HCT116 (cell line): ENCODE results near the gene INPP5D. TPM values are rescaled to one million over a fixed set of nuclear protein-coding genes. Genes with fewer than 3 reads are reported as not detected.

Source experiments
- ATAC-seq: fragments of 200-7000 bp; cut with Tn5 transposase; 2 replicates; pipeline ENCODE4 v1.9.1; 2020; ENCODE audit warnings: mild to moderate bottlenecking, moderate library complexity
- BruUV-seq: library from RNA; stranded (reverse); fragments of 400-500 nt; replicated peaks from 2 replicates; lab custom pipeline; 2021; lab: Mats Ljungman, UMichigan
- CTCF ChIA-PET: fragments of 300-600 bp; sonication (Branson Sonifier 250); formaldehyde crosslinking; loops from one replicate; lab custom pipeline; 2021; ENCODE audit warnings: antibody characterized with exemption; lab: Charles Lee
- POLR2A ChIA-PET: fragments of 300-600, 350-600 bp; sonication (Branson Sonifier 250); formaldehyde crosslinking; loops from one replicate; lab custom pipeline; 2021; ENCODE audit warnings: antibody characterized with exemption; lab: Charles Lee
- RAD21 ChIA-PET, 2 experiments: fragments of 300-600 bp; sonication (Branson Sonifier 250); formaldehyde crosslinking; loops; one replicate each; lab custom pipeline; 2023; ENCODE audit warnings: low total read pairs in 2 of 2; ENCODE audit not compliant: uncharacterized antibody in 2 of 2, unreplicated experiment in 2 of 2, low non-redundant PET in 1 of 2; lab: Charles Lee
- DNase-seq: peaks from one replicate; pipeline ENCODE4 v3.0.0-alpha.2; 2010; ENCODE audit warnings: low read depth, low spot score
- H2AFZ ChIP-seq: fragments of 200-600 bp; shearing (Covaris generic), sonication (generic); 2 replicates; pipeline ENCODE4 v1.6.1; 2017; ENCODE audit warnings: low read depth, mixed run types, mixed read lengths, antibody characterized with exemption, low read length; ENCODE audit not compliant: poor library complexity, severe bottlenecking
- H3K27ac ChIP-seq: 2 replicates; pipeline ENCODE4 v1.5.1; 2012; ENCODE audit warnings: low read depth, low read length
- H3K27me3 ChIP-seq: fragments of 200-600 bp; sonication (generic); 2 replicates; pipeline ENCODE4 v1.6.1; 2016; ENCODE audit warnings: mixed run types, low read length, mixed read lengths; ENCODE audit not compliant: insufficient read depth
- H3K36me3 ChIP-seq, 2 experiments: fragments of 200-500 bp in 1 of 2; fragments of 200-600 bp in 1 of 2; sonication (Bioruptor generic) in 1 of 2; sonication (generic) in 1 of 2; 2 replicates each; pipeline versions ENCODE4 v1.5.1 to v1.6.1; 2014 to 2016; ENCODE audit warnings: low read length in 2 of 2, inconsistent platforms in 1 of 2, mixed read lengths in 1 of 2, mixed run types in 1 of 2; ENCODE audit not compliant: insufficient read depth in 2 of 2, control insufficient read depth in 1 of 2
- H3K4me1 ChIP-seq, 2 experiments: fragments of 200-600 bp in 1 of 2; sonication (generic) in 1 of 2; 2 replicates each; pipeline versions ENCODE4 v1.5.1 to v1.6.1; 2012 to 2017; ENCODE audit warnings: low read length in 2 of 2, inconsistent platforms in 1 of 2, mild to moderate bottlenecking in 1 of 2, mixed read lengths in 1 of 2, mixed run types in 1 of 2, moderate library complexity in 1 of 2; ENCODE audit not compliant: insufficient read depth in 2 of 2, control insufficient read depth in 1 of 2
- H3K4me2 ChIP-seq: fragments of 200-600 bp; sonication (generic); 2 replicates; pipeline ENCODE4 v1.6.1; 2017; ENCODE audit warnings: mixed run types, low read length, mixed read lengths
- H3K4me3 ChIP-seq, 2 experiments: fragments of 200-600 bp in 1 of 2; sonication (generic) in 1 of 2; replicated peaks in 1 of 2; 2 replicates each; pipeline ENCODE4 v1.5.1; 2011 to 2016; ENCODE audit warnings: low read length in 2 of 2, control low read depth in 1 of 2, low read depth in 1 of 2, mild to moderate bottlenecking in 1 of 2, mixed read lengths in 1 of 2, mixed run types in 1 of 2
- H3K79me2 ChIP-seq: fragments of 200-600 bp; sonication (generic); 2 replicates; pipeline ENCODE4 v1.6.1; 2017; ENCODE audit warnings: mild to moderate bottlenecking, mixed run types, low read length, moderate library complexity, mixed read lengths; ENCODE audit not compliant: insufficient read depth
- H3K9ac ChIP-seq: fragments of 200-600 bp; sonication (generic); 2 replicates; pipeline ENCODE4 v1.6.1; 2016; ENCODE audit warnings: low read length, mixed read lengths
- H3K9me2 ChIP-seq: fragments of 200-600 bp; sonication (generic), shearing (Covaris generic); 2 replicates; pipeline ENCODE4 v1.6.1; 2017; ENCODE audit warnings: mixed run types, mild to moderate bottlenecking, moderate library complexity; ENCODE audit not compliant: insufficient read depth
- H3K9me3 ChIP-seq, 2 experiments: fragments of 200-500 bp in 1 of 2; fragments of 200-600 bp in 1 of 2; sonication (Bioruptor generic) in 1 of 2; sonication (generic) in 1 of 2; 2 replicates each; pipeline ENCODE4 v1.6.1; 2014 to 2017; ENCODE audit warnings: low read length in 2 of 2, mixed read lengths in 2 of 2, inconsistent platforms in 1 of 2, low read depth in 1 of 2, mild to moderate bottlenecking in 1 of 2, mixed run types in 1 of 2, moderate library complexity in 1 of 2; ENCODE audit not compliant: control insufficient read depth in 1 of 2, insufficient read depth in 1 of 2
- H4K20me1 ChIP-seq: fragments of 200-600 bp; sonication (generic), shearing (Covaris generic); 2 replicates; pipeline ENCODE4 v1.6.1; 2017; ENCODE audit warnings: mixed run types, mild to moderate bottlenecking, moderate library complexity; ENCODE audit not compliant: insufficient read depth
- ATF3 ChIP-seq: IDR thresholded peaks from 2 replicates; pipeline ENCODE4 v1.6.1; 2012
- CEBPB ChIP-seq: IDR thresholded peaks from 2 replicates; pipeline ENCODE4 v1.6.1; 2012; ENCODE audit warnings: low read depth
- EGR1 ChIP-seq: IDR thresholded peaks from 2 replicates; pipeline ENCODE4 v1.6.1; 2012; ENCODE audit warnings: low read depth
- ELF1 ChIP-seq: IDR thresholded peaks from 2 replicates; pipeline ENCODE4 v1.6.1; 2012; ENCODE audit warnings: low read depth, borderline replicate concordance
- FOSL1 ChIP-seq: IDR thresholded peaks from 2 replicates; pipeline ENCODE4 v1.6.1; 2012; ENCODE audit warnings: low read depth
- JUND ChIP-seq: IDR thresholded peaks from 2 replicates; pipeline ENCODE4 v1.6.1; 2012
- RAD21 ChIP-seq: IDR thresholded peaks from 2 replicates; pipeline ENCODE4 v1.6.1; 2012; ENCODE audit warnings: low read depth, mild to moderate bottlenecking
- REST ChIP-seq: IDR thresholded peaks from 2 replicates; pipeline ENCODE4 v1.6.1; 2012; ENCODE audit warnings: low read depth
- SIN3A ChIP-seq: IDR thresholded peaks from 2 replicates; pipeline ENCODE4 v1.6.1; 2012; ENCODE audit warnings: low read depth
- SP1 ChIP-seq: IDR thresholded peaks from 2 replicates; pipeline ENCODE4 v1.6.1; 2012; ENCODE audit warnings: low read depth
- ZFX ChIP-seq: fragments of 450-650 bp; IDR thresholded peaks from 2 replicates; pipeline ENCODE4 v1.6.1; 2017
- intact Hi-C: fragments of 100-400 bp; cut with micrococcal nuclease; formaldehyde crosslinking; loops from 2 replicates; pipeline ENCODE4 v1.10.0; 2022
- total RNA-seq: library from RNA; stranded (reverse); gene quantifications from one replicate; pipeline ENCODE4 v1.2.1, GENCODE V29; 2021; ENCODE audit not compliant: unreplicated experiment

The INPP5D gene
- total RNA-seq, 1 experiment from 2014 or later: 1.8 TPM

GRCh38 chr2:233161730-233162129 lies 101.6 kb downstream of the INPP5D start:
- H2AFZ ChIP-seq: no peak overlapping the region
- no TSS peak for BruUV-seq
- TF ChIP-seq JUND: no peak
- H3K79me2 ChIP-seq: no peaks in the 10 kb centered on the region
- ChIA-PET RAD21 (no interaction called here), POLR2A (no interaction called here), CTCF (no interaction called here)
- no peaks in the 10 kb centered on the region for H4K20me1 ChIP-seq
- H3K9me2 ChIP-seq: no peaks in the 10 kb centered on the region
- DNase-seq (no peak), ATAC-seq (no peak)
- peaks cover 6 to 14% of the 10 kb centered on the region in 2 experiments; a peak in 3 of 4 replicates for H3K4me1 ChIP-seq
- no peak overlapping the region for H3K27ac ChIP-seq
- H3K9ac ChIP-seq: no peak overlapping the region
- H3K4me2 ChIP-seq: no peak overlapping the region
- H3K36me3 ChIP-seq: no peaks in the 10 kb centered on the region
- no peaks in the 10 kb centered on the region for H3K9me3 ChIP-seq
- no peaks in the 10 kb centered on the region for H3K27me3 ChIP-seq
- intact Hi-C loops: no loop called here
- no peak overlapping the region for H3K4me3 ChIP-seq

- no peak for TF ChIP-seq ZFX
- no peak for TF ChIP-seq EGR1
- TF ChIP-seq RAD21: no peak
- TF ChIP-seq SIN3A: no peak
- no peak for TF ChIP-seq SP1
- TF ChIP-seq JUND: no peak
- no peak for TF ChIP-seq REST
- no peak for TF ChIP-seq FOSL1
- TF ChIP-seq CEBPB: no peak
- TF ChIP-seq ELF1: no peak
- TF ChIP-seq ATF3: no peak
- ChIA-PET RAD21 (no interaction called here), POLR2A (no interaction called here), CTCF (no interaction called here)
- Histone ChIP-seq H3K4me2 (no peak overlapping the region), H3K9me3 (no peaks in the 10 kb centered on the region), H3K9ac (no peak overlapping the region), H3K79me2 (no peaks in the 10 kb centered on the region), H4K20me1 (no peaks in the 10 kb centered on the region), H3K4me3 (no peak overlapping the region), H3K27ac (no peak overlapping the region), H3K4me1 (peaks cover 6 to 18% of the 10 kb centered on the region in 2 experiments; a peak in 3 of 4 replicates), H3K9me2 (no peaks in the 10 kb centered on the region), H2AFZ (no peak overlapping the region), H3K27me3 (no peaks in the 10 kb centered on the region), H3K36me3 (no peaks in the 10 kb centered on the region)
- intact Hi-C loops: no loop called here
- DNase-seq (no peak), ATAC-seq (no peak)
- BruUV-seq: no TSS peak
These were observed 102.6 kb downstream of the INPP5D start for GRCh38 chr2:233162770-233163169.
